Keratinocyte (primary cell): ENCODE measurements around the gene COL20A1. TPM values are rescaled to one million over a fixed set of nuclear protein-coding genes. Genes with fewer than 3 reads are reported as not detected.

Source experiments
- DNase-seq: peaks from one replicate; pipeline ENCODE4 v3.0.0-alpha.2; 2011; ENCODE audit warnings: low read depth, missing footprints, low spot score
- FAIRE-seq: peaks from 2 replicates; lab custom pipeline; 2011; peaks lifted over from hg19 to GRCh38; lab: Jason Lieb, UNC
- H2AFZ ChIP-seq: 2 replicates; pipeline ENCODE4 v1.6.0; 2012; ENCODE audit warnings: low read length, control low read depth, inconsistent platforms; ENCODE audit not compliant: control insufficient read depth
- H3K27ac ChIP-seq: 2 replicates; pipeline ENCODE4 v1.5.1; 2011; ENCODE audit warnings: low read length; ENCODE audit not compliant: control insufficient read depth, insufficient read depth
- H3K27me3 ChIP-seq: 3 replicates; pipeline ENCODE4 v1.6.0; 2011; ENCODE audit warnings: low read length; ENCODE audit not compliant: control insufficient read depth, insufficient read depth; ENCODE audit errors: extremely low read depth
- H3K36me3 ChIP-seq, 2 experiments: 2 replicates in 1 of 2; 3 replicates in 1 of 2; pipeline ENCODE4 v1.5.1; 2011; ENCODE audit warnings: low read length in 2 of 2, mild to moderate bottlenecking in 1 of 2; ENCODE audit not compliant: control insufficient read depth in 2 of 2, insufficient read depth in 2 of 2; ENCODE audit errors: extremely low read depth in 1 of 2
- H3K4me1 ChIP-seq: 3 replicates; pipeline ENCODE4 v1.5.1; 2011; ENCODE audit warnings: low read length; ENCODE audit not compliant: control insufficient read depth, insufficient read depth; ENCODE audit errors: extremely low read depth
- H3K4me2 ChIP-seq: 3 replicates; pipeline ENCODE4 v1.6.0; 2011; ENCODE audit warnings: low read depth, low read length; ENCODE audit not compliant: control insufficient read depth, insufficient read depth; ENCODE audit errors: extremely low read depth
- H3K4me3 ChIP-seq, 3 experiments: fragments of 200-600 bp in 1 of 3; sonication (generic) in 1 of 3; 2 replicates in 2 of 3; 3 replicates in 1 of 3; pipeline ENCODE4 v1.5.1; 2011 to 2016; ENCODE audit warnings: low read length in 3 of 3, mild to moderate bottlenecking in 3 of 3, control low read depth in 2 of 3, inconsistent platforms in 1 of 3, low read depth in 1 of 3, mixed read lengths in 1 of 3, mixed run types in 1 of 3, moderate library complexity in 1 of 3; ENCODE audit not compliant: control insufficient read depth in 2 of 3, insufficient read depth in 2 of 3; ENCODE audit errors: extremely low read depth in 1 of 3
- H3K79me2 ChIP-seq: 2 replicates; pipeline ENCODE4 v1.6.0; 2012; ENCODE audit warnings: low read length; ENCODE audit not compliant: control insufficient read depth, insufficient read depth
- H3K9ac ChIP-seq: 3 replicates; pipeline ENCODE4 v1.6.0; 2011; ENCODE audit warnings: low read length; ENCODE audit not compliant: control insufficient read depth, insufficient read depth; ENCODE audit errors: extremely low read depth
- H3K9me1 ChIP-seq: 3 replicates; pipeline ENCODE4 v1.6.0; 2011; ENCODE audit warnings: low read length; ENCODE audit not compliant: control insufficient read depth, insufficient read depth; ENCODE audit errors: extremely low read depth
- H3K9me3 ChIP-seq: 2 replicates; pipeline ENCODE4 v1.5.1; 2012; ENCODE audit warnings: low read depth, low read length; ENCODE audit not compliant: control insufficient read depth
- H4K20me1 ChIP-seq: 3 replicates; pipeline ENCODE4 v1.6.0; 2011; ENCODE audit warnings: low read length; ENCODE audit not compliant: control insufficient read depth, insufficient read depth; ENCODE audit errors: extremely low read depth
- CTCF ChIP-seq, 3 experiments: IDR thresholded peaks in 1 of 3; conservative IDR thresholded peaks in 1 of 3; optimal IDR thresholded peaks in 1 of 3; 2 replicates in 2 of 3; 3 replicates in 1 of 3; pipeline versions ENCODE3 to v1.5.1; 2011; ENCODE audit warnings: low read length in 3 of 3, mild to moderate bottlenecking in 3 of 3, moderate library complexity in 2 of 3, control low read depth in 1 of 3, inconsistent platforms in 1 of 3; ENCODE audit not compliant: insufficient read depth in 2 of 3; ENCODE audit errors: extremely low read depth in 1 of 3
- EZH2 ChIP-seq: IDR thresholded peaks from one replicate; pipeline ENCODE4 v1.6.1; 2012; ENCODE audit warnings: inconsistent platforms, mild to moderate bottlenecking, low read length, moderate library complexity
- dilution Hi-C: fragments of 300-500 bp; cut with MboI; formaldehyde crosslinking; loops from one replicate; pipeline ENCODE4 v1.7.0; 2020; ENCODE audit warnings: low sequenced_read_pairs; ENCODE audit not compliant: extremely low pct_ligation_motif_present
- polyA plus RNA-seq, 5 experiments: library from polyadenylated mRNA; depleted of rRNA in 3 of 5; stranded (reverse) in 3 of 5; stranded (forward) in 1 of 5; unstranded in 1 of 5; fragments of >200 nt; gene quantifications; 1 replicate in 1 of 5; 2 replicates in 3 of 5; 3 replicates in 1 of 5; pipeline versions ENCODE4 v1.2.1 to v1.2.3, GENCODE V29; 2011 to 2012; ENCODE audit warnings: missing spikeins in 2 of 5, low read depth in 1 of 5, low replicate concordance in 1 of 5

The COL20A1 gene
- polyA plus RNA-seq, 1 donor (not counting 4 experiments of a cell fraction or from before 2014, with no cell fraction given), result not detected

DNA sequence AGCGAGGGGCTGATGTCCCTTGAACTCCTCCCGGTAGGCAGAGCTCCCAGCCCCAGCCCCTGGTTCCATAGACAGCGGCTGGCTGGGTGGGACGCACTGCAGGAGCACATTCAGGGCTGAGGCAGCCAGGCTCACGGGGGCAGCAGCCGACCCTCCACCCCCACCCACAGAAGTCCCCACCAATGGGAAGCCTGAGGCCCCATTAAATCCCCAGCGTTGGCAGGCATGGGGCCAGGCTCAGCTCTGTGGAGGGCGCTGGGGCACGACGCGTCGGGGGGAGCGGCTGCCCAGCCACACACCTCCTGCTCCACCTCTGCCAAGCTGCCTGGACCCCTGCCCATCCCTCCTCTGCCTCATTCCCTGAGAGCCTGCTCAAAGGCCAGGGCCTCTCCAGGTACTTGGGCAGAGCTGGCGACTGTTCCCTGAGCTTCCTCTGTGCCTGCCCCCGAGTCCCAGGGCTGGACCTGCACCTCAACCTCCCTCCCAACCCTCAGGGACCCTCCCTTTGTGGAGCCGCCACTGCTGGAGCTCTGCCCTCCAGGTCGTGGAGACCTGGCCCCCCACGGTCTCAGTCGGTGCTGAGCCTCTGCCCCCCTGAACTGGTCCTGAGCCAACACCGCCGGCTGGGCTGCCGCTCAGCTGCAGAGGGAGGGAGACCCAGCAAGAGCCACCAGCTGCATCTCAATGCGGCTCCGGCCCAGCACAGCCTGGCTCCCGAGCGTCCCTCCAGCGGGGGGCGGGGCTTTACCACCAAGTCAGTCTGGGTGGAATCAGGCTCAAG is 59.0 kb downstream of the COL20A1 start:
- TF ChIP-seq CTCF (optimal IDR thresholded peaks at IDR 0.05 in 1 of 3, IDR thresholded peaks at IDR 0.05 in 1 of 3, conservative IDR thresholded peaks at IDR 0.05 in 1 of 3; ENCODE audit: extremely low read depth in 1 of 3, insufficient read depth in 2 of 3, low read length in 3 of 3) (no peak), EZH2 (no peak)
- H3K9me1 ChIP-seq, result no peaks in the 10 kb centered on the region

GRCh38 chr20:63352811-63353221 is 59.8 kb downstream of the COL20A1 start:
- peaks cover 14% of the 10 kb centered on the region for H3K9me3 ChIP-seq
- H3K4me2 ChIP-seq, result no peak overlapping the region
- no peak for DNase-seq
- no peaks in the 10 kb centered on the region for H3K4me1 ChIP-seq
- no peaks in the 10 kb centered on the region for H3K36me3 ChIP-seq
- no peak overlapping the region for H2AFZ ChIP-seq
- H3K9ac ChIP-seq, result no peak overlapping the region
- TF ChIP-seq EZH2 (no peak), CTCF (optimal IDR thresholded peaks at IDR 0.05 in 1 of 3, IDR thresholded peaks at IDR 0.05 in 1 of 3, conservative IDR thresholded peaks at IDR 0.05 in 1 of 3; ENCODE audit: extremely low read depth in 1 of 3, insufficient read depth in 2 of 3, low read length in 3 of 3) (no peak)
- H3K79me2 ChIP-seq, result no peaks in the 10 kb centered on the region
- H3K9me1 ChIP-seq, result no peaks in the 10 kb centered on the region
- H3K27me3 ChIP-seq, result peaks cover under 1% of the 10 kb centered on the region
- no peak overlapping the region for H3K27ac ChIP-seq
- no peak for FAIRE-seq
- dilution Hi-C loops, result no loop called here
- no peak overlapping the region for H3K4me3 ChIP-seq
- no peaks in the 10 kb centered on the region for H4K20me1 ChIP-seq

More for the DNA sequence above, 59.0 kb downstream of the COL20A1 start:
- no peak overlapping the region for H3K4me3 ChIP-seq
- H3K9ac ChIP-seq, result no peak overlapping the region
- no peak overlapping the region for H2AFZ ChIP-seq
- no peaks in the 10 kb centered on the region for H4K20me1 ChIP-seq
- no peaks in the 10 kb centered on the region for H3K36me3 ChIP-seq
- no peaks in the 10 kb centered on the region for H3K4me1 ChIP-seq
- H3K79me2 ChIP-seq, result no peaks in the 10 kb centered on the region
- FAIRE-seq (no peak), DNase-seq (no peak)
- peaks cover 14% of the 10 kb centered on the region for H3K9me3 ChIP-seq
- H3K27ac ChIP-seq, result no peak overlapping the region
- no peak overlapping the region for H3K4me2 ChIP-seq
- no peaks in the 10 kb centered on the region for H3K27me3 ChIP-seq
- dilution Hi-C loops, result no loop called here
